GM19023 (cell line): ENCODE data around the gene MYG1.

Experiments
- ATAC-seq: cut with Tn5 transposase; IDR thresholded peaks from one replicate; pipeline ENCODE4 v1.9.1; 2021; ENCODE audit warnings: mild to moderate bottlenecking, moderate library complexity; ENCODE audit not compliant: unreplicated experiment

The MYG1 gene

GRCh38 chr12:53352331-53353256, 53.1 kb downstream of the MYG1 start:
- ATAC-seq = peak; percentile 77

- no peak for ATAC-seq
Measured at GRCh38 chr12:53353257-53353655, 53.8 kb downstream of the MYG1 start.

- ATAC-seq = no peak
Measured at GRCh38 chr12:53355121-53355520, 55.6 kb downstream of the MYG1 start.
